ENCODE data around the gene PPP1R10. TPM values are rescaled to one million over a fixed set of nuclear protein-coding genes. Genes with fewer than 3 reads are reported as not detected.

The PPP1R10 gene
- total and polyA plus RNA-seq, 2 of the 13 experiments (the other 11 are each of a cell fraction or from before 2014, with no cell fraction given) = 26.3 to 38.4 TPM

- TF ChIP-seq ZBTB20 (CRISPR knock-in tag; IDR thresholded peaks at IDR 0.05; ENCODE audit: borderline replicate concordance, low read depth) (peak; percentile 37; the same call in 1 of the 2 replicates), STAG1 (CRISPR knock-in tag; IDR thresholded peaks at IDR 0.05) (peak; percentile 67), PATZ1 (CRISPR knock-in tag; IDR thresholded peaks at IDR 0.05) (0 out of 2 replicates have a peak, but pooled peaks have one; percentile 23), TFAP4 (IDR thresholded peaks at IDR 0.05; ENCODE audit: borderline replicate concordance, low read depth) (peak; percentile 32; the same call in 1 of the 2 replicates), MXD4 (CRISPR knock-in tag; IDR thresholded peaks at IDR 0.05) (peak; percentile 47; the same call in 1 of the 2 replicates), ARID3A (IDR thresholded peaks at IDR 0.05; ENCODE audit: low read depth, low read length) (peak; percentile 80; the same call in 1 of the 2 replicates), HMG20B (CRISPR knock-in tag; conservative IDR thresholded peaks at IDR 0.05) (0 out of 2 replicates have a peak, but pooled peaks have one; percentile 13), MAFK (conservative IDR thresholded peaks at IDR 0.05 in 1 of 2, IDR thresholded peaks at IDR 0.05 in 1 of 2; ENCODE audit: low read length in 2 of 2) (peak; percentile 27 to 30; a peak in 2 of 4 replicates), ZNF205 (CRISPR knock-in tag; IDR thresholded peaks at IDR 0.05) (peak; percentile 42; the same call in 1 of the 2 replicates), ERF (CRISPR knock-in tag; IDR thresholded peaks at IDR 0.05) (peak; percentile 68; the same call in 1 of the 2 replicates), TEAD3 (CRISPR knock-in tag; optimal IDR thresholded peaks at IDR 0.05; ENCODE audit: borderline replicate concordance) (peak; percentile 61)
Observed at GRCh38 chr6:30597315-30598144, 19.5 kb downstream of the PPP1R10 start (continued).
